EL (cell line): ENCODE measurements around the gene CNTROB.
A peak's percentile ranks its signal among the peaks of the same experiment; 100 is the strongest.

ENCODE experiments used
- DNase-seq: peaks from one replicate; pipeline ENCODE4 v3.0.0-alpha.2; 2016

The CNTROB gene

GRCh38 chr17:7931709-7932482 is at the start of gene CNTROB, which contains the start of gene TRAPPC1:
TSS of gene CNTROB (plus strand) at chr17:7932206. CDS start at chr17:7933080, 874 bp downstream.
TSS of gene TRAPPC1 (minus strand) at chr17:7931946. CDS start at chr17:7931829, 117 bp downstream.
- DNase-seq = peak; percentile 100

GRCh38 chr17:7882629-7883028 is 49.4 kb upstream of the CNTROB start:
- no peak for DNase-seq

- peak; percentile 52 for DNase-seq
Measured at GRCh38 chr17:7883781-7884386, 48.1 kb upstream of the CNTROB start.

GRCh38 chr17:7884581-7885366 is 47.2 kb upstream of the CNTROB start:
- DNase-seq = peak; percentile 14

- peak; percentile 69 for DNase-seq
Measured at GRCh38 chr17:7885367-7886226, 46.4 kb upstream of the CNTROB start.

GRCh38 chr17:7886227-7887037 is 45.6 kb upstream of the CNTROB start:
- DNase-seq = peak; percentile 39

- no peak for DNase-seq
Measured at GRCh38 chr17:7887038-7887481, 44.9 kb upstream of the CNTROB start.

- DNase-seq = peak; percentile 97
Measured at GRCh38 chr17:7887482-7888183, 44.4 kb upstream of the CNTROB start.

- DNase-seq = no peak
Measured at GRCh38 chr17:7888184-7888920, 43.7 kb upstream of the CNTROB start, which contains the start of gene CHD3. TSS of gene CHD3 (plus strand) at chr17:7888789. CDS start at chr17:7889001, 212 bp downstream.

- DNase-seq = peak; percentile 95
Measured at GRCh38 chr17:7889166-7889955, 42.6 kb upstream of the CNTROB start.

GRCh38 chr17:7893187-7893880 is 38.7 kb upstream of the CNTROB start:
- DNase-seq = no peak

GRCh38 chr17:7894226-7894625 is 37.8 kb upstream of the CNTROB start:
- DNase-seq = no peak

- no peak for DNase-seq
Measured at GRCh38 chr17:7894866-7895265, 37.1 kb upstream of the CNTROB start.

GRCh38 chr17:7897090-7897489 is 34.9 kb upstream of the CNTROB start:
- DNase-seq = no peak

GRCh38 chr17:7897773-7898172 is 34.2 kb upstream of the CNTROB start:
- DNase-seq = peak; percentile 46

GRCh38 chr17:7903154-7904103 is 28.6 kb upstream of the CNTROB start:
- DNase-seq = no peak

GRCh38 chr17:7909089-7909488 is 22.9 kb upstream of the CNTROB start:
- DNase-seq = no peak
